ENCODE results near the gene GPR149. TPM values are rescaled to one million over a fixed set of nuclear protein-coding genes. Genes with fewer than 3 reads are reported as not detected.

GPR149 gene
- total and polyA plus RNA-seq, 7 donors: not detected

GRCh38 chr3:154316974-154317767, 112.8 kb downstream of the GPR149 start:
- intact Hi-C loops (cut with DNase I): no loop called here
- WGBS, 2 donors: 76 to 78% methylated on average over 5 of the region's 5 CpGs
- Histone ChIP-seq H3K9me3 (no peaks in the 10 kb centered on the region), H3K27ac (no peak overlapping the region), H3K36me3 (peaks cover 0 to 30% (median 5%) of the 10 kb centered on the region in 4 donors), H3K4me1 (peaks cover 0 to 50% (median 38%) of the 10 kb centered on the region in 4 donors), H3K27me3 (no peaks in the 10 kb centered on the region), H3K4me3 (no peak overlapping the region)
- TF ChIP-seq, protein P1, sequence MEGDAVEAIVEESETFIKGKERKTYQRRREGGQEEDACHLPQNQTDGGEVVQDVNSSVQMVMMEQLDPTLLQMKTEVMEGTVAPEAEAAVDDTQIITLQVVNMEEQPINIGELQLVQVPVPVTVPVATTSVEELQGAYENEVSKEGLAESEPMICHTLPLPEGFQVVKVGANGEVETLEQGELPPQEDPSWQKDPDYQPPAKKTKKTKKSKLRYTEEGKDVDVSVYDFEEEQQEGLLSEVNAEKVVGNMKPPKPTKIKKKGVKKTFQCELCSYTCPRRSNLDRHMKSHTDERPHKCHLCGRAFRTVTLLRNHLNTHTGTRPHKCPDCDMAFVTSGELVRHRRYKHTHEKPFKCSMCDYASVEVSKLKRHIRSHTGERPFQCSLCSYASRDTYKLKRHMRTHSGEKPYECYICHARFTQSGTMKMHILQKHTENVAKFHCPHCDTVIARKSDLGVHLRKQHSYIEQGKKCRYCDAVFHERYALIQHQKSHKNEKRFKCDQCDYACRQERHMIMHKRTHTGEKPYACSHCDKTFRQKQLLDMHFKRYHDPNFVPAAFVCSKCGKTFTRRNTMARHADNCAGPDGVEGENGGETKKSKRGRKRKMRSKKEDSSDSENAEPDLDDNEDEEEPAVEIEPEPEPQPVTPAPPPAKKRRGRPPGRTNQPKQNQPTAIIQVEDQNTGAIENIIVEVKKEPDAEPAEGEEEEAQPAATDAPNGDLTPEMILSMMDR (IDR thresholded peaks at IDR 0.05): no peak
- no peak for TF ChIP-seq POLR2A (IDR thresholded peaks at IDR 0.05)
- TF ChIP-seq POLR2AphosphoS5 (IDR thresholded peaks at IDR 0.05): no peak
- TF ChIP-seq EP300 (IDR thresholded peaks at IDR 0.05): no peak
- DNase-seq: no peak

GRCh38 chr3:154314152-154314551, 115.8 kb downstream of the GPR149 start:
- Histone ChIP-seq H3K36me3 (peaks cover 0 to 46% (median 9%) of the 10 kb centered on the region in 4 donors), H3K27ac (no peak overlapping the region), H3K9me3 (no peaks in the 10 kb centered on the region), H3K4me1 (peaks cover 0 to 31% (median 17%) of the 10 kb centered on the region in 4 donors), H3K27me3 (no peaks in the 10 kb centered on the region), H3K4me3 (no peak overlapping the region)
- intact Hi-C loops (cut with DNase I): no loop called here
- TF ChIP-seq POLR2A (IDR thresholded peaks at IDR 0.05): no peak
- TF ChIP-seq, protein P1 (IDR thresholded peaks at IDR 0.05): no peak
- TF ChIP-seq EP300 (IDR thresholded peaks at IDR 0.05): no peak
- TF ChIP-seq POLR2AphosphoS5 (IDR thresholded peaks at IDR 0.05): no peak
- no peak for DNase-seq
- WGBS, 2 donors: 93 to 96% methylated on average over 1 of the region's 1 CpG

DNA sequence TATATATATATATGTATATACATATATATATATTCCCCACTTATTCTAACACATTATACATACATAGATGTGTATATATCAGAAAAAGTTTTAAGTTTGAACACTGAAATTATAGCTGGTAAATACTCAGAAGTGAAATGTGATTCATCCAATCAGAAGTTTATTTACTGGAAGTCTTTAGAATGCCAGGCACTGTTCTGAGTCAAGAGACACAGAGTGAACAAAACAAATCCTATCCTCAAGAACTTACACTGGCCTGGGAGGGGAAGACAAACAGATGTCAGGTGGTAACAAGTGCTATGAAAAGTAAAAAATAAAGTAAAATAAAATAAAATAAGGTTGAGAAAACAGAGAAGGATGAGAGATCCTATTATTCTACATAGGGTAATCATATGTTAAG, 119.2 kb downstream of the GPR149 start:
- TF ChIP-seq EP300 (IDR thresholded peaks at IDR 0.05) (no peak), POLR2A (IDR thresholded peaks at IDR 0.05) (no peak), POLR2AphosphoS5 (IDR thresholded peaks at IDR 0.05) (no peak)
- TF ChIP-seq, protein P1 (IDR thresholded peaks at IDR 0.05): no peak
- H3K36me3 ChIP-seq: peaks cover under 1 to 67% (median 10%) of the 10 kb centered on the region in 4 donors

DNA sequence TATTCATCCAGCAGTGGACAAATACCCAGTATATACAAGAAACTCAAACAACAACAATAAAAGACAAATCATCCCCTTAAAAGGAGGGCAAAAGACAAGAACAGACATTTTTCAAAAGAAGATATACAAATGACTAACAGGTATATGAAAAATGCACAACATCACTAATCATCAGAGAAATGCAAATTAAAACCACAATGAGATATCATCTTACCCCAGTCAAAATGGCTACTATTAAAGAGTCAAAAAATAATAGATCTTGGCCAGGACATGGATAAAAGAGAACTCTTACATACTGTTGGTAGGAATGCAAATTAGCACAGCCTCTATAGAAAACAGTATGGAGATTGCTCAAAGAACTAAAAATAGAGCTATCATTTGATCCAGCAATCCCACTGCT, 122.6 kb downstream of the GPR149 start:
- Histone ChIP-seq H3K36me3 (peaks cover 18 to 74% (median 31%) of the 10 kb centered on the region in 4 donors), H3K4me1 (peaks cover 0 to 6% (median 0%) of the 10 kb centered on the region in 4 donors), H3K27me3 (no peaks in the 10 kb centered on the region), H3K9me3 (no peaks in the 10 kb centered on the region), H3K4me3 (no peak overlapping the region), H3K27ac (no peak overlapping the region)
- no peak for DNase-seq
- TF ChIP-seq, protein P1 (IDR thresholded peaks at IDR 0.05): no peak
- TF ChIP-seq EP300 (IDR thresholded peaks at IDR 0.05) (no peak), POLR2AphosphoS5 (IDR thresholded peaks at IDR 0.05) (no peak), POLR2A (IDR thresholded peaks at IDR 0.05) (no peak)
- intact Hi-C loops (cut with DNase I): no loop called here

More for the DNA sequence above, 119.2 kb downstream of the GPR149 start:
- H3K4me3 ChIP-seq: no peak overlapping the region
- intact Hi-C loops (cut with DNase I): no loop called here
- H3K27ac ChIP-seq: no peak overlapping the region
- H3K27me3 ChIP-seq: no peaks in the 10 kb centered on the region
- peaks cover 0 to 6% (median 0%) of the 10 kb centered on the region in 4 donors for H3K4me1 ChIP-seq
- H3K9me3 ChIP-seq: no peaks in the 10 kb centered on the region
- DNase-seq: no peak
